HEK293 (cell line): ENCODE results near the gene FAM78B.

Experiments used
- CTCF ChIA-PET: fragments of 350-600 bp; formaldehyde crosslinking; extraction: SDS; loops from one replicate; lab custom pipeline; 2021; ENCODE audit warnings: antibody characterized with exemption; lab: Yijun Ruan, JAX
- POLR2A ChIA-PET: fragments of 300-600 bp; formaldehyde crosslinking; extraction: SDS; loops from one replicate; lab custom pipeline; 2020; ENCODE audit warnings: antibody characterized with exemption, inconsistent platforms; lab: Yijun Ruan, JAX
- H3K27ac ChIP-seq: fragments of 200-500 bp; sonication (Bioruptor generic); 2 replicates; pipeline ENCODE4 v1.5.1; 2014; ENCODE audit warnings: low read depth, low read length, control low read depth, inconsistent platforms; ENCODE audit errors: extremely low read depth
- H3K36me3 ChIP-seq, 2 experiments: fragments of 200-500 bp in 1 of 2; sonication (Bioruptor generic) in 1 of 2; 1 replicate in 1 of 2; 2 replicates in 1 of 2; pipeline ENCODE4 v1.5.1; 2014 to 2017; ENCODE audit warnings: inconsistent platforms in 2 of 2, low read length in 2 of 2; ENCODE audit not compliant: control insufficient read depth in 2 of 2, insufficient read depth in 1 of 2
- H3K4me1 ChIP-seq: fragments of 200-500 bp; sonication (Bioruptor generic); 2 replicates; pipeline ENCODE4 v1.5.1; 2014; ENCODE audit warnings: mild to moderate bottlenecking, low read length, inconsistent platforms; ENCODE audit not compliant: control insufficient read depth, insufficient read depth
- H3K4me3 ChIP-seq: 2 replicates; pipeline ENCODE4 v1.5.1; 2011; ENCODE audit warnings: low read depth, mild to moderate bottlenecking, control low read depth, low read length, moderate library complexity
- H3K9me3 ChIP-seq: fragments of 200-500 bp; sonication (Bioruptor generic); 2 replicates; pipeline ENCODE4 v1.5.1; 2014; ENCODE audit warnings: low read depth, low read length, inconsistent platforms; ENCODE audit not compliant: control insufficient read depth, insufficient read depth
- GLIS1 ChIP-seq: fragments of 450-650 bp; formaldehyde crosslinking; IDR thresholded peaks from 2 replicates; pipeline ENCODE4 v1.5.1; 2016; ENCODE audit warnings: missing biosample characterization, missing genetic modification characterization
- HIC1 ChIP-seq: fragments of 450-650 bp; formaldehyde crosslinking; IDR thresholded peaks from 2 replicates; pipeline ENCODE4 v1.5.1; 2016; ENCODE audit warnings: missing biosample characterization, missing genetic modification characterization
- HOXD13 ChIP-seq: sonication (generic); formaldehyde crosslinking; IDR thresholded peaks from 2 replicates; pipeline ENCODE4 v1.8.0; 2022; ENCODE audit warnings: missing genetic modification reagents, borderline replicate concordance
- REPIN1 ChIP-seq: fragments of 450-650 bp; formaldehyde crosslinking; IDR thresholded peaks from 2 replicates; pipeline ENCODE4 v1.5.1; 2017; ENCODE audit warnings: missing biosample characterization, missing genetic modification characterization, low read depth
- SCRT2 ChIP-seq: fragments of 450-650 bp; formaldehyde crosslinking; IDR thresholded peaks from 2 replicates; pipeline ENCODE4 v1.5.1; 2016; ENCODE audit warnings: missing biosample characterization, missing genetic modification characterization
- ZBTB20 ChIP-seq: fragments of 450-650 bp; formaldehyde crosslinking; IDR thresholded peaks from 2 replicates; pipeline ENCODE4 v1.5.1; 2016; ENCODE audit warnings: missing biosample characterization, missing genetic modification characterization
- ZFP41 ChIP-seq: fragments of 450-650 bp; formaldehyde crosslinking; IDR thresholded peaks from 2 replicates; pipeline ENCODE4 v1.5.1; 2016; ENCODE audit warnings: missing biosample characterization, missing genetic modification characterization, borderline replicate concordance
- ZIC2 ChIP-seq: fragments of 450-650 bp; formaldehyde crosslinking; IDR thresholded peaks from 2 replicates; pipeline ENCODE4 v1.5.1; 2016; ENCODE audit warnings: missing biosample characterization, missing genetic modification characterization
- ZNF146 ChIP-seq: fragments of 450-650 bp; formaldehyde crosslinking; IDR thresholded peaks from 2 replicates; pipeline ENCODE4 v1.5.1; 2016; ENCODE audit warnings: missing biosample characterization, missing genetic modification characterization
- ZNF148 ChIP-seq: fragments of 450-650 bp; formaldehyde crosslinking; IDR thresholded peaks from 2 replicates; pipeline ENCODE4 v1.5.0; 2017; ENCODE audit warnings: missing biosample characterization, missing genetic modification characterization, borderline replicate concordance
- ZNF239 ChIP-seq: fragments of 450-650 bp; formaldehyde crosslinking; IDR thresholded peaks from 2 replicates; pipeline ENCODE4 v1.5.1; 2016; ENCODE audit warnings: missing biosample characterization, missing genetic modification characterization
- ZNF26 ChIP-seq: fragments of 450-650 bp; formaldehyde crosslinking; IDR thresholded peaks from 2 replicates; pipeline ENCODE4 v1.5.1; 2016; ENCODE audit warnings: missing biosample characterization, missing genetic modification characterization
- ZNF366 ChIP-seq: fragments of 450-650 bp; formaldehyde crosslinking; conservative IDR thresholded peaks from 2 replicates; pipeline ENCODE4 v1.5.1; 2016; ENCODE audit warnings: missing biosample characterization, missing genetic modification characterization
- ZNF530 ChIP-seq: fragments of 450-650 bp; formaldehyde crosslinking; IDR thresholded peaks from 2 replicates; pipeline ENCODE4 v1.5.1; 2016; ENCODE audit warnings: low read depth, missing biosample characterization, missing genetic modification characterization
- ZNF596 ChIP-seq: fragments of 450-650 bp; IDR thresholded peaks from 2 replicates; pipeline ENCODE4 v1.5.0; 2018; ENCODE audit warnings: missing biosample characterization, mild to moderate bottlenecking, missing genetic modification characterization, moderate library complexity
- ZNF623 ChIP-seq: fragments of 450-650 bp; formaldehyde crosslinking; IDR thresholded peaks from 2 replicates; pipeline ENCODE4 v1.5.1; 2016; ENCODE audit warnings: missing biosample characterization, missing genetic modification characterization
- ZNF629 ChIP-seq: fragments of 450-650 bp; formaldehyde crosslinking; IDR thresholded peaks from 2 replicates; pipeline ENCODE4 v1.5.1; 2017; ENCODE audit warnings: missing biosample characterization, missing genetic modification characterization
- ZNF645 ChIP-seq: fragments of 450-650 bp; formaldehyde crosslinking; IDR thresholded peaks from 2 replicates; pipeline ENCODE4; 2016; ENCODE audit warnings: missing biosample characterization, missing genetic modification characterization
- ZNF670 ChIP-seq: fragments of 450-650 bp; formaldehyde crosslinking; IDR thresholded peaks from 2 replicates; pipeline ENCODE4 v1.5.1; 2016; ENCODE audit warnings: missing biosample characterization, missing genetic modification characterization, low read depth

The FAM78B gene

GRCh38 chr1:166151804-166152203, 15.0 kb downstream of the FAM78B start:
- TF ChIP-seq ZFP41 (tag by site-specific recombination) (no peak), ZNF530 (tag by site-specific recombination) (no peak), ZNF645 (tag by site-specific recombination) (no peak), ZBTB20 (tag by site-specific recombination) (no peak), ZIC2 (tag by site-specific recombination) (no peak), ZNF239 (tag by site-specific recombination) (no peak), ZNF629 (tag by site-specific recombination) (no peak), ZNF596 (tag by site-specific recombination) (no peak), SCRT2 (tag by site-specific recombination) (no peak), ZNF366 (tag by site-specific recombination) (no peak)
- TF ChIP-seq, all 188 proteins: peak for 0
- POLR2A ChIA-PET, result no interaction called here

GRCh38 chr1:166145499-166145898, 21.3 kb downstream of the FAM78B start:
- POLR2A ChIA-PET, result no interaction called here
- Histone ChIP-seq H3K9me3 (no peaks in the 10 kb centered on the region), H3K4me1 (peaks cover 8% of the 10 kb centered on the region; the same call in 1 of the 2 replicates), H3K4me3 (no peak overlapping the region), H3K36me3 (no peaks in the 10 kb centered on the region), H3K27ac (no peak overlapping the region)
- CTCF ChIA-PET, result no interaction called here
- TF ChIP-seq REPIN1 (tag by site-specific recombination) (no peak), ZNF148 (no peak), HOXD13 (CRISPR knock-in tag) (peak; percentile 53; the same call in 1 of the 2 replicates), ZNF670 (tag by site-specific recombination) (no peak), GLIS1 (peak; percentile 61), HIC1 (no peak), ZNF623 (tag by site-specific recombination) (no peak), ZNF146 (tag by site-specific recombination) (no peak), ZNF26 (tag by site-specific recombination) (no peak), ZNF530 (tag by site-specific recombination) (no peak)

More at GRCh38 chr1:166151804-166152203, 15.0 kb downstream of the FAM78B start:
- Histone ChIP-seq H3K4me1 (no peaks in the 10 kb centered on the region), H3K36me3 (no peaks in the 10 kb centered on the region), H3K4me3 (no peak overlapping the region), H3K27ac (no peak overlapping the region), H3K9me3 (no peaks in the 10 kb centered on the region)
- CTCF ChIA-PET, result no interaction called here
